ENCODE results near the gene UGT2B15. TPM values are rescaled to one million over a fixed set of nuclear protein-coding genes. Genes with fewer than 3 reads are reported as not detected.
"Not testable (repeated sequence)": the region's sequence is repeated elsewhere in the genome, so short reads cannot be mapped to it uniquely, and the experiment has no call there.

The UGT2B15 gene
- total and polyA plus RNA-seq, 8 donors = 0.34 to 1.9 (median 0.69) TPM; not detected in 2

DNA sequence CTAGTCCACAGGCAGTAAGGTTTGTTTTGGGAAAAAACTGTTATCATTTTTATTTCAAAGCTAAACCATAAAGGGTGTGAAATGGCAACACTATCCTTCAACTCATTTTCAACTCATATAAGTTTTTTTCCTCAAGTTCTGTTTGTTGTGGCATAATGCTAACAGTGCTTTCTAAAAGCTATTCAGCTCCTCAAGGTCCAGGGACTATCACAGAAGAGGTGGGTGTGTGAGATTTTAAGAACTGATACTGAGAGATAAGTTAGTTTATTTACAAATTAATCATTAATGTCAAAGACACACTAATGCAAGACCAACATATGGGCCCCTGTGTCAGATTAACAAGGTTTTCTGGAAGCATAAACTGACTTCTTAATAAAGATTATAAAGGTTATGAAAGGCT, 11.8 kb downstream of the UGT2B15 start:
- Histone ChIP-seq H3K27me3 (no peaks in the 10 kb centered on the region), H3K27ac (no peak overlapping the region), H3K36me3 (no peaks in the 10 kb centered on the region), H3K4me3 (no peak overlapping the region), H3K9me3 (no peaks in the 10 kb centered on the region), H3K4me1 (no peaks in the 10 kb centered on the region)
- no peak for ATAC-seq
- no peak for TF ChIP-seq CTCF (IDR thresholded peaks at IDR 0.05)
- intact Hi-C loops (cut with DNase I) = no loop called here
- DNase-seq = no peak

DNA sequence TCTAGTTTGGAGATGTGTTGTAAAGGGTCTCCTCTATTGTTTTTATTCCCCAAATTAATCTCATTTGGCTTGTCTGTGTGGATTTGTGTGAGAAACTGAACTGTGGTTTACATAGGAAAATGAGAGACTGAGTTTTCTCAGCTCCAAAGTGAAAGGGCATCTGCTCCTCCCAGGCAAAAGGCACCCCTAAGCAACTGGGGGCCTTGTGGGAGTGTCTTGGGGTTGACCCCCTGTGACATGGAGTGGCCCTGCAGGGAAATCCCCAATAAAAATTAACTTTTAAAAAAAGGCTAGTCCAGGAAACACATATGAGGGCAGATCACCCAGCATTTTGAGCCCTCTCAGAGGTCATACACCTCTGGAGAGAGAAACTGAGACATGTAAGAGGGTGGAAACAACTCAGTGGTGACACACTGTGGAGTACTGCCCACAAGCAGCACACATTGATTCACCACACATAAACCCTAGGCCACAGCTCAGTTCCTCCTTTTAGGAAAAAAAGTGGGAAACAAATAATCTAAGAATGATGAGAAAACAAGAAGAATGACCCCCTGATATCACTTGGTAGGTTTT, 13.3 kb downstream of the UGT2B15 start:
- H3K36me3 ChIP-seq; H3K9me3 ChIP-seq; H3K27me3 ChIP-seq; H3K27ac ChIP-seq; H3K4me3 ChIP-seq; H3K4me1 ChIP-seq; DNase-seq; intact Hi-C loops (cut with DNase I); ATAC-seq: not testable (repeated sequence)

DNA sequence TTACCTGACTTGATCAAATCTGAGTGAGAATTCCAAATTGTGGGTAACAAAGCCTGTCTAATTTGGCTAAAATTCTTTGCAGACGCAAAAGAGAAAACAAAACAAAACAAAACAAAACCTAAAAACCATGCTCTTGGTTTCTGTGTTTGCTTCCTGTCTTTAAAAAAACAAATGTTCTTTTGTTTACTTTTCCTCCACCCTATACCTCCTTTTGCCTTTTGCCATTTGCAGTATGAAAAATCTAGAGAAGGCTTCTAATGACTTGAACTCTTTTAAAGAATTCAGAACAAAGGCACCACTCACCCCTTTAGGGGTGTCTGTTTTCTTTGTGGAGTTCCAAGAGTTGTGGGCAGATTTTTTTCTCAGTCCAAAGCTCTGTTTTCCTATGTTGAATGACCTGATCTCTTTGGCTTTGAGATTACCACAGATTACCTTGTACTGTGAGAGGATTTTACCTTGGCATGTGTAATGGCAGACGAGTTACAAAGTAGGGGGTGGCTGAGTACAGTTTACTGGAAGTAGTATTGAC, 13.9 kb downstream of the UGT2B15 start:
- H3K4me1 ChIP-seq; H3K27ac ChIP-seq; ATAC-seq; DNase-seq; H3K4me3 ChIP-seq; intact Hi-C loops (cut with DNase I); H3K27me3 ChIP-seq; H3K36me3 ChIP-seq; H3K9me3 ChIP-seq: not testable (repeated sequence)

DNA sequence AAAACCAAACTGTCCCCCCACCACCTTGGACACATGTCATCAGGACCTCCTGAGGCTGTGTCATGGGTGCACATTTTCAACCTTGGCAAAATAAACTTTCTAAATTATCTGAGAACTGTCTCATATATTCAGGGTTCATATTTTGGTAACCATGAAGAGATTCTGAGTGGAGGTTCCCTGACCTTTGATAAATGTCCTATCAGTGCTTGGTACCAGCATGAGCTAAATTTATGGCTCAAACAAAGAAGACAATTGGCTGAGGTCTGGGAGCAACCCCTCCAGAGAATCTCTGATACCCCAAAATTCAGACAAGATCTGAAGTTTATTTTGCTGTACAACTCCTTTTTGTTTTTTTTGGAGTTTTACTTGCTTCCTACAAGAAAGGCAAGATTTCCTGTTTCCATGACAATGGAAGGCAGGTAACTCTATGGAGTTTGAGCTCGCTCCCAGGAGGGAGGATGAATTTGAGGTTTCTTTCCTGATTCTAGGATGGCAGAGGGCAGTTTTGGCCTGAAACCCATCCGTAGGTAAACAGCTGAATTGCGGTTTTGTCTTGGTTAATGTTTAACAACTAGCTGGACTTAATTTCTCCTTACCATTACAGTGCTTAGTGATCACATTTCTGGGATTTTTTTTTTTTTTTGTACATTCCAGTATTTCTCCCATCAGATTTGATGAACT, 14.5 kb downstream of the UGT2B15 start:
- no peak for TF ChIP-seq CTCF (IDR thresholded peaks at IDR 0.05)
- intact Hi-C loops (cut with DNase I) = no loop called here
- DNase-seq (no peak), ATAC-seq (peak; percentile 21)
- Histone ChIP-seq H3K4me3 (no peak overlapping the region), H3K36me3 (no peaks in the 10 kb centered on the region), H3K27ac (no peak overlapping the region), H3K4me1 (no peaks in the 10 kb centered on the region), H3K9me3 (no peaks in the 10 kb centered on the region), H3K27me3 (no peaks in the 10 kb centered on the region)

- intact Hi-C loops (cut with DNase I) = no loop called here
- Histone ChIP-seq H3K4me1 (no peaks in the 10 kb centered on the region), H3K36me3 (no peaks in the 10 kb centered on the region), H3K4me3 (no peak overlapping the region), H3K27me3 (no peaks in the 10 kb centered on the region), H3K9me3 (no peaks in the 10 kb centered on the region), H3K27ac (no peak overlapping the region)
- DNase-seq = no peak
- no peak for TF ChIP-seq CTCF (IDR thresholded peaks at IDR 0.05)
- peak; percentile 21 for ATAC-seq
Observed at GRCh38 chr4:68654946-68655721, 15.3 kb downstream of the UGT2B15 start.

- intact Hi-C loops (cut with DNase I) = no loop called here
- Histone ChIP-seq H3K36me3 (no peaks in the 10 kb centered on the region), H3K9me3 (no peaks in the 10 kb centered on the region), H3K4me3 (no peak overlapping the region), H3K27ac (no peak overlapping the region), H3K27me3 (no peaks in the 10 kb centered on the region), H3K4me1 (no peaks in the 10 kb centered on the region)
- ATAC-seq (no peak), DNase-seq (no peak)
- no peak for TF ChIP-seq CTCF (IDR thresholded peaks at IDR 0.05)
Observed at GRCh38 chr4:68651932-68652331, 18.5 kb downstream of the UGT2B15 start.

Data from left lung (tissue), 10 donors.